ENCODE results near the gene PPM1H.
A peak's percentile ranks its signal among the peaks of the same experiment; 100 is the strongest.

The PPM1H gene

DNA sequence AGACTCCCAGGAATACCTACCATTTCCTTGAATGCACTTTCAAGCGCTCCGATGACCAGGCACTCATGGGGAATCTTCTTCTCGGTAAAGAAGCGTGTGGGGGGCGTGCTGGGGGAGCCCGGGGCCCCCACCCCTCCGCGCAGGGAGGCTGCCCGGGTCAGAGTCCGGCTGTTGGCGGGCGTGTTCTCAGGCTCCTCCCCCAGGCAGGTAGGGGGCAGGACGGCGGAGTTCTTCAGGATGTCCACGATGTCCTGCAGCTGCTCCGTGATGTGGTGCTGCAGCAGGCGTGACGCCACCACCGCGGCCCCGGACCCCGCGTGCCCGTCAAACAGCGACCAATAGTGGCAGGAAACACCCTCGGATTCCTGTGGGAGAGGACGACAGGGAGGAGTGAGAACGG, 133.2 kb downstream of the PPM1H start:
- Histone ChIP-seq H3K9me3 (ENCODE audit: severe bottlenecking) (no peaks in the 10 kb centered on the region), H3K36me3 (peaks cover 13% of the 10 kb centered on the region; the same call in 1 of the 2 replicates), H3K27me3 (ENCODE audit: insufficient read depth, low read depth, severe bottlenecking) (no peaks in the 10 kb centered on the region), H3K27ac (no peak overlapping the region), H3K4me3 (ENCODE audit: low read depth, low read length) (no peak overlapping the region)
- no peak for DNase-seq
- TF ChIP-seq, protein P1, sequence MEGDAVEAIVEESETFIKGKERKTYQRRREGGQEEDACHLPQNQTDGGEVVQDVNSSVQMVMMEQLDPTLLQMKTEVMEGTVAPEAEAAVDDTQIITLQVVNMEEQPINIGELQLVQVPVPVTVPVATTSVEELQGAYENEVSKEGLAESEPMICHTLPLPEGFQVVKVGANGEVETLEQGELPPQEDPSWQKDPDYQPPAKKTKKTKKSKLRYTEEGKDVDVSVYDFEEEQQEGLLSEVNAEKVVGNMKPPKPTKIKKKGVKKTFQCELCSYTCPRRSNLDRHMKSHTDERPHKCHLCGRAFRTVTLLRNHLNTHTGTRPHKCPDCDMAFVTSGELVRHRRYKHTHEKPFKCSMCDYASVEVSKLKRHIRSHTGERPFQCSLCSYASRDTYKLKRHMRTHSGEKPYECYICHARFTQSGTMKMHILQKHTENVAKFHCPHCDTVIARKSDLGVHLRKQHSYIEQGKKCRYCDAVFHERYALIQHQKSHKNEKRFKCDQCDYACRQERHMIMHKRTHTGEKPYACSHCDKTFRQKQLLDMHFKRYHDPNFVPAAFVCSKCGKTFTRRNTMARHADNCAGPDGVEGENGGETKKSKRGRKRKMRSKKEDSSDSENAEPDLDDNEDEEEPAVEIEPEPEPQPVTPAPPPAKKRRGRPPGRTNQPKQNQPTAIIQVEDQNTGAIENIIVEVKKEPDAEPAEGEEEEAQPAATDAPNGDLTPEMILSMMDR (IDR thresholded peaks at IDR 0.05; ENCODE audit: low read depth, low read length): no peak

DNA sequence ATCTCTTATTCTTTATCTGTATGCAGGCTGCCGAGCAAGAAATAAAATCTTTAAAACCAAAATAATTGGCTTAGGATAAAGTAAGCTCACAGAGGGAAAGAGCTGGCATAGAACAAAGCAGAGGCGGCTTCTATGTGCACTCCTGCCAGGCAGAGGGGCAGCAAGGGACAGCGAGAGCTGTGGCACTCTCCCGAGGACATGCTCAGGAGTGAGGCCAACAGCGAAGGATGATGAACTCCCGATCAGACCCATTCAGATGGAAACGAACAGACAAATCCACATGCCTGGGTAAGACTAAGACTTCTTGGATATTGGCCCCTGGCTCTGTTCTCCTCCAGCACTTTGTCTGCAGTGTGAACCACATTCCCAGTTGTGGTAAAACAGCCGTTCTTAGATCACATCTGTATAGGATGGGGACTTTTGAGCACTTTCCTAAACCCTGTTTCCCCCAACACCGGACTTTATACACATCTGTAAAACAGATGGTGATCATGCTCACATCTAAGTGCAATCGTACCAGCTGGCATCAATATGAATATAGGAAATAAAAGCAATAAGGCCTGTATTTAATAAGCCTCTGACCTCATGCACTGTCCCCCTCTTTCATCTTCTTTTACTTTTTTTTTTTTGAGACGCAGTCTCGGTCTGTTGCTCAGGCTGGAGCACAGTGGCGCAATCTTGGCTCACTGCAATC, 134.1 kb downstream of the PPM1H start:
- Histone ChIP-seq H3K27ac (no peak overlapping the region), H3K4me3 (ENCODE audit: low read depth, low read length) (no peak overlapping the region), H3K9me3 (ENCODE audit: severe bottlenecking) (no peaks in the 10 kb centered on the region), H3K27me3 (ENCODE audit: insufficient read depth, low read depth, severe bottlenecking) (no peaks in the 10 kb centered on the region), H3K36me3 (peaks cover 13% of the 10 kb centered on the region; the same call in 1 of the 2 replicates)
- TF ChIP-seq, protein P1 (IDR thresholded peaks at IDR 0.05; ENCODE audit: low read depth, low read length): no peak
- DNase-seq: no peak

DNA sequence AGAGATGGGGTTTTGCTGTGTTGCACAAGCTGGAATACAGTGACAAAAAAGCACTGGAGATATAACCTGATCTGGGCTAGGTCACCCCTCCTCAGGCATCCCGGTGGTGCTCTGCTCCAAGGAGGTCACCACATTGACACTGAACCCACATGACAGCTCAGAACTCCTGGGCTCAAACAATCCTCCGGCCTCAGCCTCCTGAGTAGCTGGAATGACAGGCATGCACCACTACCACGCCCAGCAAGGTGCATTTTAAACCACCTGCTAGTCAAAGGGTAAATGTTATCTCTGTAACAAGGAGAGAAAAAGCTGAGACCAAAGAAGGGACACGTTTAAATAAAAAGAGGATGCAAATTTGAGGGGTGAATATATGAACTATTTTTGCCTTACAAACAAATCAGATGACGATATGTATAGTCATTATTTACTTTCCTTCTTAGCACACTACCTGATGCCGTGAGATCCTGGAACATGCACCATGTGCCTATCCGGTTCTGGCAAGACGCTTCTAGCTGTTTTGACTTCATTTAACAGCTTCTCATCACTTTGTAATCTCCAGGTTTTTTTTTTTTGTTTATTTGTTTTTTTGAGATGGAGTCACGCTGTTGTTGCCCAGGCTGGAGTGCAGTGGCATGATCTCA, 135.1 kb downstream of the PPM1H start:
- DNase-seq: no peak
- Histone ChIP-seq H3K36me3 (peaks cover 13% of the 10 kb centered on the region; the same call in 1 of the 2 replicates), H3K4me3 (ENCODE audit: low read depth, low read length) (no peak overlapping the region), H3K27ac (no peak overlapping the region), H3K27me3 (ENCODE audit: insufficient read depth, low read depth, severe bottlenecking) (no peaks in the 10 kb centered on the region), H3K9me3 (ENCODE audit: severe bottlenecking) (no peaks in the 10 kb centered on the region)
- TF ChIP-seq, protein P1 (IDR thresholded peaks at IDR 0.05; ENCODE audit: low read depth, low read length): no peak

DNA sequence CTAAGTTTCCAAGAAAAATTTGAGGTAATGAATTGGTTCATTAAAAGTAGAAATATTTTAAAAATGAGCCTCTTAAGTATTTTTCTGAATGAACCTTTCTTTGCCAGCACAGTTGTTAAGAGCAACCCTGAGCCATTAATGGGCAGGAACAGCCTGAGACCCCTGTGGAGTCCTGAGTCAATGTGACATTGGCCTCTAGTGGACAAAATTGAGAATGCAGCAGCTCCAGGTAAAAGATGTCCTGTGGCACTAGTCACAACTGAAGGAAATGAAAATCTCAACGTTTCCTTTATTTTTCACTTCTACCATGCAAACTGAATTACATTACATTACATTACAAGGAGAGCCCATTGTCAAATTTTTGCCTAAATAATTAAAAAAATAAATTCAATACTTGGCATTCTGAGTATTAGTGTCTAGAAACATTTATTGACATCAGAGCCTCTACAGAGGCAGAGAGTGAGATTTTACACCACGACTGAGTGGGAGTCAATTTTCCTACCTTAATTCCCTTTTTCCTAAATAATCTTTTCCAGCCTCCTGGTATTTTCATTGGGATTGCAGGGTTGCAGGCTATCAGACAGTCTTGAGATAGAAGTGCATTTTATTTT, 135.7 kb downstream of the PPM1H start:
- Histone ChIP-seq H3K27ac (no peak overlapping the region), H3K4me3 (ENCODE audit: low read depth, low read length) (no peak overlapping the region), H3K9me3 (ENCODE audit: severe bottlenecking) (no peaks in the 10 kb centered on the region), H3K36me3 (peaks cover 13% of the 10 kb centered on the region; the same call in 1 of the 2 replicates), H3K27me3 (ENCODE audit: insufficient read depth, low read depth, severe bottlenecking) (no peaks in the 10 kb centered on the region)
- TF ChIP-seq, protein P1 (IDR thresholded peaks at IDR 0.05; ENCODE audit: low read depth, low read length): peak; percentile 78
- DNase-seq: peak; percentile 73

DNA sequence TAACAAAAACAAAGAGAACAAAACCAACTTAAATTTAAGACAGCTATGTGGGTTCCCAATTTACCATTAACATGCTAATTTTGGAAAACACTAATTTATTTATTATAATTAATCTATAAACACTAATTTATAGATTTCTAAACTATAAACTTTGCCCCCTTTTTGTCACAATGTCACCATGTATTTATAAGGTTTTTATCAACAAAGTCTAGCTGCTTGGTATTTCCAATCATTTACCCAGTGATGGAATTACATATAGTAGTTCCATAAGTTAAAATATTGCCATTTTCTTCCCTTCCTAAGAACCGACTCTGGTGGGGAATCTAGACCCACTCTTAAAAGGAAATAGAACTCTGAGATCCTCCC, 140.7 kb downstream of the PPM1H start:
- Histone ChIP-seq H3K36me3 (no peaks in the 10 kb centered on the region), H3K27ac (no peak overlapping the region), H3K9me3 (ENCODE audit: severe bottlenecking) (no peaks in the 10 kb centered on the region), H3K4me3 (ENCODE audit: low read depth, low read length) (no peak overlapping the region), H3K27me3 (ENCODE audit: insufficient read depth, low read depth, severe bottlenecking) (no peaks in the 10 kb centered on the region)
- TF ChIP-seq, protein P1 (IDR thresholded peaks at IDR 0.05; ENCODE audit: low read depth, low read length): no peak
- no peak for DNase-seq

Measured in WERI-Rb-1 (cell line).